Ishikawa (cell line): ENCODE results near the gene C1orf216.
A peak's percentile ranks its signal among the peaks of the same experiment; 100 is the strongest.

ENCODE experiments used
- CEBPB ChIP-seq: IDR thresholded peaks from 2 replicates; pipeline ENCODE4 v1.6.1; 2012
- CREB1 ChIP-seq: IDR thresholded peaks from 2 replicates; pipeline ENCODE4 v1.6.1; 2012; ENCODE audit warnings: low read depth
- EGR1 ChIP-seq: IDR thresholded peaks from 2 replicates; pipeline ENCODE4 v1.6.1; 2012
- EP300 ChIP-seq: IDR thresholded peaks from 2 replicates; pipeline ENCODE4 v1.6.1; 2012; ENCODE audit warnings: borderline replicate concordance
- FOXM1 ChIP-seq: IDR thresholded peaks from 2 replicates; pipeline ENCODE4 v1.6.1; 2012; ENCODE audit warnings: low read depth, borderline replicate concordance
- MAX ChIP-seq: IDR thresholded peaks from 2 replicates; pipeline ENCODE4 v1.6.1; 2012
- NFIC ChIP-seq: IDR thresholded peaks from 2 replicates; pipeline ENCODE4 v1.6.1; 2012
- RAD21 ChIP-seq: IDR thresholded peaks from 2 replicates; pipeline ENCODE4 v1.6.1; 2012; ENCODE audit warnings: low read depth
- REST ChIP-seq: IDR thresholded peaks from 2 replicates; pipeline ENCODE4 v1.6.1; 2012; ENCODE audit warnings: low read depth, mild to moderate bottlenecking
- TAF1 ChIP-seq: IDR thresholded peaks from 2 replicates; pipeline ENCODE4 v1.6.1; 2012; ENCODE audit warnings: low read depth, mild to moderate bottlenecking
- YY1 ChIP-seq: IDR thresholded peaks from 2 replicates; pipeline ENCODE4 v1.6.1; 2012; ENCODE audit warnings: low read depth
- TF ChIP-seq, protein P1 (sequence below): IDR thresholded peaks from 2 replicates; pipeline ENCODE4 v1.6.1; 2012

GRCh38 chr1:35726450-35727433 lies 8.1 kb upstream of the C1orf216 start:
- TF ChIP-seq RAD21 (peak; percentile 74), TAF1 (no peak), REST (no peak), EP300 (no peak), FOXM1 (no peak), MAX (no peak), CREB1 (no peak), CEBPB (no peak), NFIC (no peak), YY1 (no peak), EGR1 (no peak)
- TF ChIP-seq, protein P1, sequence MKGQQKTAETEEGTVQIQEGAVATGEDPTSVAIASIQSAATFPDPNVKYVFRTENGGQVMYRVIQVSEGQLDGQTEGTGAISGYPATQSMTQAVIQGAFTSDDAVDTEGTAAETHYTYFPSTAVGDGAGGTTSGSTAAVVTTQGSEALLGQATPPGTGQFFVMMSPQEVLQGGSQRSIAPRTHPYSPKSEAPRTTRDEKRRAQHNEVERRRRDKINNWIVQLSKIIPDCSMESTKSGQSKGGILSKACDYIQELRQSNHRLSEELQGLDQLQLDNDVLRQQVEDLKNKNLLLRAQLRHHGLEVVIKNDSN, result no peak
